GM12878 (cell line): ENCODE data around the gene C1orf141. TPM values are rescaled to one million over a fixed set of nuclear protein-coding genes. Genes with fewer than 3 reads are reported as not detected.

ENCODE experiments used
- ATAC-seq: fragments of 200-7000 bp; cut with Tn5 transposase; 3 replicates; pipeline ENCODE4 v1.9.1; 2020; ENCODE audit warnings: mild to moderate bottlenecking, moderate library complexity
- BruUV-seq: library from RNA; stranded (reverse); fragments of 400-500 nt; replicated peaks from 2 replicates; lab custom pipeline; 2021; lab: Mats Ljungman, UMichigan
- CTCF ChIA-PET: fragments of 300-600 bp; sonication (Branson Sonifier 250); formaldehyde crosslinking; extraction: SDS; loops from one replicate; lab custom pipeline; 2021; ENCODE audit warnings: inconsistent platforms; lab: Yijun Ruan, JAX
- POLR2A ChIA-PET: fragments of 350-600 bp; formaldehyde crosslinking; extraction: SDS; loops from one replicate; lab custom pipeline; 2021; ENCODE audit warnings: inconsistent platforms; lab: Charles Lee
- RAD21 ChIA-PET: fragments of 300-600 bp; sonication (Branson Sonifier 250); formaldehyde crosslinking; loops from one replicate; lab custom pipeline; 2023; ENCODE audit warnings: antibody characterized with exemption; ENCODE audit not compliant: unreplicated experiment; lab: Charles Lee
- SMC1A ChIA-PET: fragments of 300-600 bp; sonication (Branson Sonifier 250); formaldehyde crosslinking; loops from one replicate; lab custom pipeline; 2023; ENCODE audit not compliant: unreplicated experiment, uncharacterized antibody; lab: Charles Lee
- DNase-seq: peaks from one replicate; pipeline ENCODE4 v3.0.0-alpha.2; 2011; ENCODE audit warnings: low read depth, low spot score
- FAIRE-seq: peaks from 3 replicates; lab custom pipeline; 2011; peaks lifted over from hg19 to GRCh38; lab: Jason Lieb, UNC
- H2AFZ ChIP-seq: 2 replicates; pipeline ENCODE4 v1.6.0; 2011; ENCODE audit warnings: low read depth, low read length, control low read depth; ENCODE audit not compliant: control insufficient read depth
- H3K27ac ChIP-seq: 2 replicates; pipeline ENCODE4 v1.5.1; 2011; ENCODE audit warnings: control low read depth; ENCODE audit not compliant: control insufficient read depth, insufficient read depth
- H3K27me3 ChIP-seq, 2 experiments: replicated peaks in 1 of 2; 2 replicates each; pipeline versions ENCODE4 v1.6.0 to v1.6.1; 2011; ENCODE audit warnings: low read length in 1 of 2; ENCODE audit not compliant: control insufficient read depth in 2 of 2, insufficient read depth in 2 of 2
- H3K36me3 ChIP-seq, 2 experiments: 2 replicates each; pipeline ENCODE4 v1.5.1; 2011; ENCODE audit warnings: low read length in 1 of 2; ENCODE audit not compliant: control insufficient read depth in 2 of 2, insufficient read depth in 2 of 2
- H3K4me1 ChIP-seq: 2 replicates; pipeline ENCODE4 v1.6.1; 2011; ENCODE audit warnings: mild to moderate bottlenecking, low read length, moderate library complexity, mixed read lengths; ENCODE audit not compliant: control insufficient read depth, insufficient read depth
- H3K4me2 ChIP-seq: 2 replicates; pipeline ENCODE4 v1.6.0; 2011; ENCODE audit warnings: control low read depth; ENCODE audit not compliant: control insufficient read depth, insufficient read depth
- H3K4me3 ChIP-seq: fragments of 200-600 bp; sonication (generic); 2 replicates; pipeline ENCODE4 v1.5.1; 2016
- H3K79me2 ChIP-seq: 2 replicates; pipeline ENCODE4 v1.6.0; 2011; ENCODE audit warnings: low read length; ENCODE audit not compliant: control insufficient read depth, insufficient read depth
- H3K9ac ChIP-seq: 2 replicates; pipeline ENCODE4 v1.8.0; 2011; ENCODE audit warnings: low read length, control low read depth, mixed read lengths; ENCODE audit not compliant: control insufficient read depth, insufficient read depth
- H3K9me3 ChIP-seq: replicated peaks from 3 replicates; pipeline ENCODE4 v1.5.1; 2011; ENCODE audit warnings: mild to moderate bottlenecking, low read length; ENCODE audit not compliant: control insufficient read depth, insufficient read depth
- H4K20me1 ChIP-seq: 2 replicates; pipeline ENCODE4 v1.6.0; 2011; ENCODE audit not compliant: control insufficient read depth, insufficient read depth
- JUND ChIP-seq: IDR thresholded peaks from 2 replicates; pipeline ENCODE4 v1.6.1; 2012; ENCODE audit warnings: low read depth, mild to moderate bottlenecking, low read length, improper control_type of control experiment, moderate library complexity
- NR2F1 ChIP-seq: fragments of 450-650 bp; conservative IDR thresholded peaks from 2 replicates; pipeline ENCODE4 v1.6.1; 2017; ENCODE audit warnings: mild to moderate bottlenecking
- RBBP5 ChIP-seq: fragments of 200-600 bp; sonication (generic); conservative IDR thresholded peaks from 2 replicates; pipeline ENCODE4 v1.6.1; 2016
- SREBF2 ChIP-seq: IDR thresholded peaks from 2 replicates; pipeline ENCODE4 v1.6.1; 2012; ENCODE audit warnings: mild to moderate bottlenecking, low read length
- TBL1XR1 ChIP-seq: IDR thresholded peaks from 2 replicates; pipeline ENCODE4 v1.6.1; 2012; ENCODE audit warnings: low read depth, low read length, improper control_type of control experiment
- WGBS: methylation state at CpG from one replicate; pipeline ENCODE4 v1.1.6; 2016; ENCODE audit warnings: low lambda C conversion rate; ENCODE audit not compliant: insufficient replicate concordance, insufficient coverage; ENCODE audit errors: missing lambda C conversion rate; 5-methylcytosine and 5-hydroxymethylcytosine counted together
- in situ Hi-C: fragments of 300-500 bp; cut with MboI; formaldehyde crosslinking; loops from 9 replicates; pipeline ENCODE4 v1.14.3; 2018; ENCODE audit warnings: mixed read lengths
- intact Hi-C: fragments of 100-400 bp; cut with micrococcal nuclease; formaldehyde crosslinking; loops from one replicate; pipeline ENCODE4 v1.14.2; 2022; ENCODE audit not compliant: unreplicated experiment
- polyA plus RNA-seq, 11 experiments: library from polyadenylated mRNA; depleted of rRNA in 4 of 11; unstranded in 6 of 11; stranded (reverse) in 5 of 11; fragments of >200 nt; fragmentation: Nextera tagmentation in 4 of 11; fragmentation: Illumina TruSeq in 1 of 11; extraction: Ambion mirVana in 4 of 11; extraction: Trizol in 1 of 11; gene quantifications; 1 replicate in 1 of 11; 2 replicates in 10 of 11; pipeline versions ENCODE4 v1.2.1 to v1.2.3, GENCODE V29; 2011 to 2016; ENCODE audit warnings: inconsistent platforms in 2 of 11, missing spikeins in 2 of 11, low read depth in 1 of 11
- total RNA-seq, 4 experiments: library from RNA; depleted of rRNA in 3 of 4; stranded (reverse); fragments of >200 nt in 3 of 4; fragmentation: Illumina TruSeq in 1 of 4; extraction: Trizol in 1 of 4; gene quantifications; 2 replicates each; pipeline versions ENCODE4 v1.2.1 to v1.2.3, GENCODE V29; 2013 to 2021
- TF ChIP-seq, protein P1 (sequence below): fragments of 450-650 bp; conservative IDR thresholded peaks from 2 replicates; pipeline ENCODE4 v1.6.1; 2017; ENCODE audit warnings: mild to moderate bottlenecking, moderate library complexity

Gene C1orf141
- total and polyA plus RNA-seq, 10 of the 15 experiments (the other 5 are each of a cell fraction or from before 2014, with no cell fraction given) = not detected

DNA sequence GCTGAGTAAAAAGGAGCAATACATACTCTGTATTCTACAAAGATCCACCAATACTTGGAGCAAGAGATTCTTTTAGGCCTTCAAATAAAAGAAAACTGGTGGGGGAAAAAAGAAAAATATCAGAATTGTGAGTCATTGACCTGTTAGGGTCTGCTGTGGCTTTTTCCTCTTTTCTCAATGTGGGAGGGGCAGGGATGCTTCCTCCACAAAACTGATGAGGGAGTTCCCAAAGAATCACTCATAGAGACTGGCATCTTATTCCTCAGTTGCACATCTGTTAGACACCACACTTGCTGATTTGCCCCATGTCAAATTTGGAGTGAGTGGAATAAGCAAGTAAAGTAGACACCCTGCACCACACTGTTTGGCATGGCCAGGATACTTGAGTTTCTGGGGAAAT, 16.6 kb downstream of the C1orf141 start:
- intact Hi-C loops (no loop called here), in situ Hi-C loops (no loop called here)
- CTCF ChIA-PET = no interaction called here
- Histone ChIP-seq H3K4me1 (no peaks in the 10 kb centered on the region), H3K27me3 (peaks cover 0 to 5% of the 10 kb centered on the region in 2 experiments; a peak in 1 of 4 replicates), H4K20me1 (no peaks in the 10 kb centered on the region), H3K9ac (no peak overlapping the region), H3K27ac (no peak overlapping the region), H3K4me3 (no peak overlapping the region), H3K79me2 (no peaks in the 10 kb centered on the region), H3K36me3 (no peaks in the 10 kb centered on the region), H3K9me3 (no peaks in the 10 kb centered on the region; the same call in 2 of the 3 replicates), H2AFZ (no peak overlapping the region), H3K4me2 (no peak overlapping the region)
- no TSS peak for BruUV-seq
- SMC1A ChIA-PET = interaction anchor here (1.3 kb wide), 2 partner anchors 10 to 93 kb away, joined by 3 read pairs; no protein-coding TSS in a partner anchor
- no peak for ATAC-seq
- RAD21 ChIA-PET = no interaction called here
- POLR2A ChIA-PET = no interaction called here
- no peak for DNase-seq
- TF ChIP-seq, protein P1, sequence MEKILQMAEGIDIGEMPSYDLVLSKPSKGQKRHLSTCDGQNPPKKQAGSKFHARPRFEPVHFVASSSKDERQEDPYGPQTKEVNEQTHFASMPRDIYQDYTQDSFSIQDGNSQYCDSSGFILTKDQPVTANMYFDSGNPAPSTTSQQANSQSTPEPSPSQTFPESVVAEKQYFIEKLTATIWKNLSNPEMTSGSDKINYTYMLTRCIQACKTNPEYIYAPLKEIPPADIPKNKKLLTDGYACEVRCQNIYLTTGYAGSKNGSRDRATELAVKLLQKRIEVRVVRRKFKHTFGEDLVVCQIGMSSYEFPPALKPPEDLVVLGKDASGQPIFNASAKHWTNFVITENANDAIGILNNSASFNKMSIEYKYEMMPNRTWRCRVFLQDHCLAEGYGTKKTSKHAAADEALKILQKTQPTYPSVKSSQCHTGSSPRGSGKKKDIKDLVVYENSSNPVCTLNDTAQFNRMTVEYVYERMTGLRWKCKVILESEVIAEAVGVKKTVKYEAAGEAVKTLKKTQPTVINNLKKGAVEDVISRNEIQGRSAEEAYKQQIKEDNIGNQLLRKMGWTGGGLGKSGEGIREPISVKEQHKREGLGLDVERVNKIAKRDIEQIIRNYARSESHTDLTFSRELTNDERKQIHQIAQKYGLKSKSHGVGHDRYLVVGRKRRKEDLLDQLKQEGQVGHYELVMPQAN = no peak
- TF ChIP-seq SREBF2 = no peak
- TF ChIP-seq NR2F1 = no peak
- TF ChIP-seq RBBP5 = no peak
- no peak for FAIRE-seq

DNA sequence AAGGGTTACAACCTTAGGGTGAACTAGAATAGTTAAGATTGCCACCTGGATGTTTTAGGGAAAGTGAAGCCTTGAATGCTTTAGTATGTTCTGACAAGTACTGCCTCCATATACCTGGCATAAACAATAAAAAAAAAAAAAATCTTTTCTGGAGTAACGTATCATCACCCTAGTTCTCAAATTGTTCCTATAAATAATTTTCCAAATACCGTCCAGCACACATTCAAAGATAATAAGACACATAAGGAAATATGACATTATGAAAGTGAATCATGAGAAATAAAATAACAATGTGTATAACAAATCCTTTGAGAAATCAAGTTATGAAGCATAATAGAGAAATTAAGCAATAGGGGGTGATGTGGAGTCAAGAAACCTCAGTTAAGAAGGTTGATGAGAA, 20.6 kb downstream of the C1orf141 start:
- RAD21 ChIA-PET = interaction anchor here (1.0 kb wide), 1 partner anchor 18 kb away, joined by 3 read pairs; no protein-coding TSS in a partner anchor
- no peaks in the 10 kb centered on the region; the same call in 2 of the 3 replicates for H3K9me3 ChIP-seq
- FAIRE-seq (no peak), DNase-seq (no peak), ATAC-seq (no peak)
- no peaks in the 10 kb centered on the region for H4K20me1 ChIP-seq
- no TSS peak for BruUV-seq
- POLR2A ChIA-PET = no interaction called here
- H3K4me1 ChIP-seq = peaks cover 13% of the 10 kb centered on the region
- no peak overlapping the region for H3K4me2 ChIP-seq
- H3K79me2 ChIP-seq = no peaks in the 10 kb centered on the region
- SMC1A ChIA-PET = interaction anchor here (1.0 to 1.9 kb wide), 3 partner anchors 10 to 98 kb away, joined by 3 to 5 read pairs (median 4); no protein-coding TSS in a partner anchor
- H3K4me3 ChIP-seq = no peak overlapping the region
- H3K27me3 ChIP-seq = no peaks in the 10 kb centered on the region
- CTCF ChIA-PET = interaction anchor here (0.6 kb wide), 1 partner anchor 102 kb away, joined by 6 read pairs; no protein-coding TSS in a partner anchor
- H3K9ac ChIP-seq = no peak overlapping the region
- intact Hi-C loops (no loop called here), in situ Hi-C loops (no loop called here)
- TF ChIP-seq JUND (no peak), TBL1XR1 (no peak)
- H2AFZ ChIP-seq = no peak overlapping the region
- no peaks in the 10 kb centered on the region for H3K36me3 ChIP-seq
- WGBS = 80% methylated on average over 2 of the region's 2 CpGs
- H3K27ac ChIP-seq = no peak overlapping the region
